CD4-positive, alpha-beta T cell (primary cell): ENCODE results near the gene PPP2R2C. TPM values are rescaled to one million over a fixed set of nuclear protein-coding genes. Genes with fewer than 3 reads are reported as not detected.

Experiments
- ATAC-seq: fragments of 200-7000 bp; cut with Tn5 transposase; one replicate; pipeline ENCODE4 v1.10.0; 2022; ENCODE audit warnings: mild to moderate bottlenecking; ENCODE audit not compliant: poor library complexity
- CTCF ChIA-PET: fragments of 350-600 bp; sonication (Branson Sonifier 250); formaldehyde crosslinking; loops from one replicate; lab custom pipeline; 2021; ENCODE audit warnings: antibody characterized with exemption, inconsistent platforms; lab: Charles Lee
- POLR2A ChIA-PET: fragments of 350-600 bp; sonication (Branson Sonifier 250); formaldehyde crosslinking; loops from one replicate; lab custom pipeline; 2021; ENCODE audit warnings: antibody characterized with exemption, inconsistent platforms; lab: Charles Lee
- DNase-seq, 14 experiments: peaks; one replicate each; pipeline ENCODE4 v3.0.0-alpha.2; 2013 to 2020; ENCODE audit warnings: mixed read lengths in 2 of 14
- H3K27ac ChIP-seq, 2 donors: one replicate each; pipeline versions ENCODE4 v1.5.1 to v1.7.0; 2013; ENCODE audit warnings: low read length in 2 of 2, low read depth in 1 of 2, mild to moderate bottlenecking in 1 of 2
- H3K27me3 ChIP-seq, 2 experiments: 1 replicate in 1 of 2; 2 replicates in 1 of 2; pipeline versions ENCODE4 v1.6.1 to v1.7.0; 2013; ENCODE audit warnings: low read length in 2 of 2, control low read depth in 1 of 2, mild to moderate bottlenecking in 1 of 2, moderate library complexity in 1 of 2; ENCODE audit not compliant: insufficient read depth in 2 of 2, control insufficient read depth in 1 of 2
- H3K36me3 ChIP-seq: one replicate; pipeline ENCODE4 v1.6.1; 2013; ENCODE audit warnings: low read length, control low read depth; ENCODE audit not compliant: insufficient read depth
- H3K4me1 ChIP-seq: one replicate; pipeline ENCODE4 v1.6.1; 2013; ENCODE audit warnings: low read length, control low read depth; ENCODE audit not compliant: insufficient read depth
- H3K4me3 ChIP-seq: one replicate; pipeline ENCODE4 v1.5.1; 2013; ENCODE audit warnings: mild to moderate bottlenecking, low read length, moderate library complexity
- H3K9me3 ChIP-seq, 2 experiments: 1 replicate in 1 of 2; 2 replicates in 1 of 2; pipeline versions ENCODE4 v1.6.1 to v1.7.0; 2013; ENCODE audit warnings: low read length in 2 of 2, mild to moderate bottlenecking in 2 of 2, control low read depth in 1 of 2, moderate library complexity in 1 of 2; ENCODE audit not compliant: control insufficient read depth in 1 of 2, insufficient read depth in 1 of 2
- H3K27ac Mint-ChIP-seq: one replicate; pipeline ENCODE4 v1.8.0; 2020; ENCODE audit warnings: mixed read lengths
- H3K27me3 Mint-ChIP-seq: one replicate; pipeline ENCODE4 v1.8.0; 2021; ENCODE audit warnings: mixed read lengths
- H3K36me3 Mint-ChIP-seq: one replicate; pipeline ENCODE4 v1.8.0; 2021; ENCODE audit warnings: low read depth, mixed read lengths
- H3K4me1 Mint-ChIP-seq: one replicate; pipeline ENCODE4 v1.8.0; 2021; ENCODE audit warnings: low read depth, mixed read lengths
- H3K4me3 Mint-ChIP-seq: one replicate; pipeline ENCODE4 v1.8.0; 2020; ENCODE audit warnings: mild to moderate bottlenecking, mixed read lengths
- H3K9me3 Mint-ChIP-seq: one replicate; pipeline ENCODE4 v1.8.0; 2020; ENCODE audit warnings: mixed read lengths
- intact Hi-C, 2 experiments: fragments of 100-400 bp; cut with DNase I in 1 of 2; cut with micrococcal nuclease in 1 of 2; formaldehyde crosslinking; loops; one replicate each; pipeline versions ENCODE4 v1.15.1 to v1.9.0; 2023 to 2025; cut with DNase I, micrococcal nuclease
- total RNA-seq, 174 experiments: library from RNA in 2 of 174; stranded (reverse) in 2 of 174; gene quantifications; one replicate each; pipeline ENCODE4 v1.2.3 and lab custom pipeline; 2021 to 2026
- TF ChIP-seq, protein P1 (sequence below): fragments of 200-600 bp; IDR thresholded peaks from one replicate; pipeline ENCODE4 v1.8.0; 2022; ENCODE audit warnings: antibody characterized with exemption, mild to moderate bottlenecking

The PPP2R2C gene
- total RNA-seq, 2 experiments from 2014 or later: not detected

DNA sequence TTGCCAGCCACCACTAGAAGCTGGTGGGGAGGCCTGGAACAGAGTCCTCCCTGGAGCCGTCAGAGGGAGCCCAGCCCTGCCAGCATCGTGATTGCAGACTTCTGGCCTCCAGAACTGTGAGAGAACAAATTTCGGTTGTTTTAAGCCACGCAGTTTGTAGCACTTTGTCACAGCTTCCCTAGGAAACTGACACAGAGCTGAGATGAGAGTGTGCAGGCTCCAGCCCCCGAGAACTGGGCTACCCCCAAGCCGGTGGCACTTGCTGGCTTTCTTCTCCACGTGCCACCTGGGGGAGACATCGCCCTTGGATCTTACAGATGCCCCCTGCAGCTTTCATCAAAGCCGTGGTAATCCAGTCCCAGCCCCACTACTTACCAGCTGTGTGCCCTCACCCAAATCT lies 83.7 kb downstream of the PPP2R2C start:
- ATAC-seq: no peak
- Histone ChIP-seq H3K9me3 (no peaks in the 10 kb centered on the region), H3K4me1 (no peaks in the 10 kb centered on the region), H3K27me3 (peaks cover 0 to 5% of the 10 kb centered on the region in 2 experiments), H3K4me3 (no peak overlapping the region), H3K27ac (no peak overlapping the region), H3K36me3 (no peaks in the 10 kb centered on the region)
- no peaks in the 10 kb centered on the region for H3K36me3 Mint-ChIP-seq
- H3K27me3 Mint-ChIP-seq: peaks cover 50% of the 10 kb centered on the region
- TF ChIP-seq, protein P1, sequence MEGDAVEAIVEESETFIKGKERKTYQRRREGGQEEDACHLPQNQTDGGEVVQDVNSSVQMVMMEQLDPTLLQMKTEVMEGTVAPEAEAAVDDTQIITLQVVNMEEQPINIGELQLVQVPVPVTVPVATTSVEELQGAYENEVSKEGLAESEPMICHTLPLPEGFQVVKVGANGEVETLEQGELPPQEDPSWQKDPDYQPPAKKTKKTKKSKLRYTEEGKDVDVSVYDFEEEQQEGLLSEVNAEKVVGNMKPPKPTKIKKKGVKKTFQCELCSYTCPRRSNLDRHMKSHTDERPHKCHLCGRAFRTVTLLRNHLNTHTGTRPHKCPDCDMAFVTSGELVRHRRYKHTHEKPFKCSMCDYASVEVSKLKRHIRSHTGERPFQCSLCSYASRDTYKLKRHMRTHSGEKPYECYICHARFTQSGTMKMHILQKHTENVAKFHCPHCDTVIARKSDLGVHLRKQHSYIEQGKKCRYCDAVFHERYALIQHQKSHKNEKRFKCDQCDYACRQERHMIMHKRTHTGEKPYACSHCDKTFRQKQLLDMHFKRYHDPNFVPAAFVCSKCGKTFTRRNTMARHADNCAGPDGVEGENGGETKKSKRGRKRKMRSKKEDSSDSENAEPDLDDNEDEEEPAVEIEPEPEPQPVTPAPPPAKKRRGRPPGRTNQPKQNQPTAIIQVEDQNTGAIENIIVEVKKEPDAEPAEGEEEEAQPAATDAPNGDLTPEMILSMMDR: no peak
- no peaks in the 10 kb centered on the region for H3K9me3 Mint-ChIP-seq
- intact Hi-C loops: no loop called here
- DNase-seq: no peak
- H3K27ac Mint-ChIP-seq: no peak overlapping the region
- POLR2A ChIA-PET: no interaction called here
- CTCF ChIA-PET: no interaction called here
- no peaks in the 10 kb centered on the region for H3K4me1 Mint-ChIP-seq
- no peak overlapping the region for H3K4me3 Mint-ChIP-seq

DNA sequence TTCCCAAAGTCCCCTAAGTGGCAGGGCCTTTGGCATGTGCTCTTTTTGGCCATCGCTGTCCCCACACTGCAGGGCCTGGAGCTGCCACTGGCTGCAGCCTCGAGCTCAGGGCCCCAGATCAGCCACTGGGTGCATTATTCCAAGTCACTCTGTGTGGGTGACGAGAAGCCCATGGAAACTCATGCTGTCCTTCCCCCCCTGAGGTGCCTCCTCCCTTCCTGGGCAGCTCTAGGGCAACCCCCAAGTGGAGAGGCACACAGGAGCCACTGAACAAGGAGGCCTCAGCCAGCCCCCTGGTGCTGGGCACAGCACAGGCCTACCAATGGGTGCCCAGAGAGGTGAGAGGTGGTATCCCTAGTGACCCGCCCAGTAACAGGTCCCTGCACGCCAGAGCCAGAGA lies 84.5 kb downstream of the PPP2R2C start:
- ChIA-PET CTCF (no interaction called here), POLR2A (no interaction called here)
- H3K4me1 Mint-ChIP-seq: no peaks in the 10 kb centered on the region
- no peaks in the 10 kb centered on the region for H3K36me3 Mint-ChIP-seq
- H3K9me3 ChIP-seq: no peaks in the 10 kb centered on the region
- intact Hi-C loops: no loop called here
- TF ChIP-seq, protein P1: no peak
- H3K9me3 Mint-ChIP-seq: no peaks in the 10 kb centered on the region
- H3K27ac Mint-ChIP-seq: no peak overlapping the region
- H3K27ac ChIP-seq: no peak overlapping the region
- H3K4me3 ChIP-seq: no peak overlapping the region
- no peak overlapping the region for H3K4me3 Mint-ChIP-seq
- H3K27me3 ChIP-seq: peaks cover 0 to 7% of the 10 kb centered on the region in 2 experiments
- peaks cover 51% of the 10 kb centered on the region for H3K27me3 Mint-ChIP-seq
- no peaks in the 10 kb centered on the region for H3K36me3 ChIP-seq
- DNase-seq: no peak
- ATAC-seq: no peak
- no peaks in the 10 kb centered on the region for H3K4me1 ChIP-seq

DNA sequence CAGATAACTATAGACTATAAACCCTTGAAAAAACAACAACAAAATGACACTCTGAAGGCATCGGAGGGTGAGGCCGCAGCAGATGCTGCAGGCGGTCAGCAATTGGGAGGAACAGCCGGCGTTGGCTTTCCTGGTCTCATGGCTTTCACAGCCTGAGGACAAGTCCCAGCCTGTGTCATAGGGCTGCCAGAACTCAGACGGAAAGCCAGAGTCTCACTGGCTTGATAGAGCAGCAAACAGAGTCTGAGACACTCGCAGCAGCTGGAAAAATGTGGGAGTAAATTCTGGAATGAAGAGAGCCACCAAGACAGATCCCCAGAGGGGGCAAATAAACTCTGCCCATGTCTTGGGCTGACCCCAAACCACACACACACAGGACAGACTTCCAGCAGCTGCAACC lies 86.3 kb downstream of the PPP2R2C start:
- ChIA-PET POLR2A (no interaction called here), CTCF (no interaction called here)
- peaks cover 7 to 9% of the 10 kb centered on the region in 2 experiments for H3K27me3 ChIP-seq
- H3K4me3 ChIP-seq: no peak overlapping the region
- Mint-ChIP-seq H3K4me3 (no peak overlapping the region), H3K27me3 (peaks cover 55% of the 10 kb centered on the region), H3K4me1 (no peaks in the 10 kb centered on the region), H3K36me3 (no peaks in the 10 kb centered on the region), H3K9me3 (no peaks in the 10 kb centered on the region), H3K27ac (no peak overlapping the region)
- no peak overlapping the region for H3K27ac ChIP-seq
- H3K36me3 ChIP-seq: no peaks in the 10 kb centered on the region
- no peaks in the 10 kb centered on the region for H3K9me3 ChIP-seq
- TF ChIP-seq, protein P1: no peak
- DNase-seq (no peak), ATAC-seq (no peak)
- intact Hi-C loops: no loop called here
- no peaks in the 10 kb centered on the region for H3K4me1 ChIP-seq
